GM12874 (cell line): ENCODE measurements around the gene CDIP1.

Experiments used
- TF ChIP-seq, protein P1 (sequence below): IDR thresholded peaks from 2 replicates; pipeline ENCODE4 v1.5.1; 2011; ENCODE audit warnings: low read depth, mild to moderate bottlenecking, control low read depth, low read length, moderate library complexity; ENCODE audit not compliant: insufficient read depth

The CDIP1 gene

DNA sequence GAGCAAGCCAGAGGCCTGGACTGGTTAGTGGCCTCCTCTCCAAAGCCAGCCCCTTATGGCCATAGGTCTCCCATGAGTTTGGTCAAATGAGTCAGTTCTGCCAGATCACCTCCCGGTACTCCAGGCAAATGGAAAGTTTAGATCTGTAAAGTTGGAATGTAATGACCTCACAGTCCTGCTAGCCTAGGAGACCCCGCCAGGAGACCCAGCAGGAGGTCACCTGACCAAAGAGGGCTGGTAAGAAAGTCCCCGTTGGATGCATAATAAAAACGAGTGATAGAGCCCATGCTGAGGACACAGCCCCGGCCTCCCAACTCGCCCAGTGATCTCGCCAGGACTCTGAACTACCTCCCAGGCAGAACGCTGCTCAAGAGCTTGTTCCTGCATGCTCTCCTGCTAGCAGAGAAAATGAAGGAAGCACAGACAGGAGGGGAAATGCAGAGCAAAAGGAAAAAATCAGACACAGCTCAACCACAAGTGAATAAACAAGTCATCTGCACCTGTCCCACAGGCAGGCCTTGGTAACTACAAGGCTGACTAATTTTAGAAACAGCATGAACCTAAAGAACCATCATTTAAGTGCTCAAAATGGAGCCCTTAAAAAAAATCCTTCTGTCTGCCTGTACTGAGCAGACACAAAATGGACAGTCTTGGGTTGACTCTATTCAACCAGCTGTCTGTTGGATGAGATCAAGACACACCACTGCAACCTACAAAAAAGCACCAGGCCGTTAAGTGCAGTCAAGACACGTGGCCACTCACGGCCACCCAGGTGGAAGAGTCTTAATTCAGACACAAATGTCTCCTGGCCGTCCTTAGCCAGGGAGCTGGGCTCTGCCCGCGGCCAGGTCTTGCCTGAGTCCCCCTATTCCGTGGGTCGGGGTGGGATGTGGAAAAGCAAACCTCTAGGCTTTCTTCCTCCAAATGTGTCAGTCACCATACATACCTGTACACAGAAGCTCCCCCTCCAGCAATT is 9.2 kb downstream of the CDIP1 start:
- TF ChIP-seq, protein P1, sequence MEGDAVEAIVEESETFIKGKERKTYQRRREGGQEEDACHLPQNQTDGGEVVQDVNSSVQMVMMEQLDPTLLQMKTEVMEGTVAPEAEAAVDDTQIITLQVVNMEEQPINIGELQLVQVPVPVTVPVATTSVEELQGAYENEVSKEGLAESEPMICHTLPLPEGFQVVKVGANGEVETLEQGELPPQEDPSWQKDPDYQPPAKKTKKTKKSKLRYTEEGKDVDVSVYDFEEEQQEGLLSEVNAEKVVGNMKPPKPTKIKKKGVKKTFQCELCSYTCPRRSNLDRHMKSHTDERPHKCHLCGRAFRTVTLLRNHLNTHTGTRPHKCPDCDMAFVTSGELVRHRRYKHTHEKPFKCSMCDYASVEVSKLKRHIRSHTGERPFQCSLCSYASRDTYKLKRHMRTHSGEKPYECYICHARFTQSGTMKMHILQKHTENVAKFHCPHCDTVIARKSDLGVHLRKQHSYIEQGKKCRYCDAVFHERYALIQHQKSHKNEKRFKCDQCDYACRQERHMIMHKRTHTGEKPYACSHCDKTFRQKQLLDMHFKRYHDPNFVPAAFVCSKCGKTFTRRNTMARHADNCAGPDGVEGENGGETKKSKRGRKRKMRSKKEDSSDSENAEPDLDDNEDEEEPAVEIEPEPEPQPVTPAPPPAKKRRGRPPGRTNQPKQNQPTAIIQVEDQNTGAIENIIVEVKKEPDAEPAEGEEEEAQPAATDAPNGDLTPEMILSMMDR: no peak

DNA sequence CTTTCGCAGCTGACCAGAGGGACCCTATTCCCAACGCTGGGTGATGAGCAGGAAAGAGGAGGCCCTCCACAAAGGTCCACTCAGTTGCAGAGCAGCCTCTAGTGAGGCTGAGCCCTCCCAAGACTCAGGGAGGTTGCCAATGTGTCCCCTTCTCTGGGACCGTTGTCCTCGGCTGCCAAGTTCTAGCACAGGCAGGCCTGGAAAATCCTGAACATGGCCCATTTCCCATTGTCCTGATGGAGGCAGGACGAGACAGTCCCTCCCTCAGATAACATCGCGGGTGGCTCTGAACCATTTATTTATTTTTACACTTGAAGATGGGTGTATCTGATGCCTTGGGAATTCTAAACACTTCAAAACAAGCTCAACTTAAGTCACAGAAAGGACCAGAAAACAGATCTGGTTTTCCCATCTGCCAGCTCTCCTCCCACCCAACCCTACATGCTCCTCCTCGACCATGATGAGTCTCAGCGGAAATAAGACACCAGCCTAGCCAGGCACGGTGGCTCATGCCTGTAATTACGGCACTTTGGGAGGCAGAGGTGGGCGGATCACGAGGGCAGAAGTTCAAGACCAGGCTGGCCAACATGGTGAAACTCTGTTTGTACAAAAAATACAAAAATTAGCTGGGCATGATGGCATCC is 12.8 kb downstream of the CDIP1 start:
- TF ChIP-seq, protein P1: no peak

DNA sequence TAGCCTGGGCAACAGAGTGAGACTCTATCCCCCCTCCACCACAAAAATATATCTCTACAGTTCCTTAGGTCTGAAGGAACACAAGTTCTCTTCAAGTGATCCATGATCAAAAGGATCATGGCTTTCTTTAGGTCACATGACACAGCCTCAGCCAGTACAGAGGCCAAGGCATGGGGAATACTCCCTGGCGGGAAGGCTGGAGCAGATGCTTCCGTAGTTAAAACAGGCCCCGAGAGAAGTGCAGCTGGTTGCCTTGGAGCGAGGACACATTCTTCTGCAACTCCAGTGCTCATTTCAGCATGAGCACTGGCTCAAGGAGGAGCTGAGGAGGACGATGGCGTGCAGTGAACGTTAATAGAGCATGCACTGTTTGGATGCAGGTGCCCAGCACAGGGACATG is 13.5 kb downstream of the CDIP1 start:
- TF ChIP-seq, protein P1: no peak

DNA sequence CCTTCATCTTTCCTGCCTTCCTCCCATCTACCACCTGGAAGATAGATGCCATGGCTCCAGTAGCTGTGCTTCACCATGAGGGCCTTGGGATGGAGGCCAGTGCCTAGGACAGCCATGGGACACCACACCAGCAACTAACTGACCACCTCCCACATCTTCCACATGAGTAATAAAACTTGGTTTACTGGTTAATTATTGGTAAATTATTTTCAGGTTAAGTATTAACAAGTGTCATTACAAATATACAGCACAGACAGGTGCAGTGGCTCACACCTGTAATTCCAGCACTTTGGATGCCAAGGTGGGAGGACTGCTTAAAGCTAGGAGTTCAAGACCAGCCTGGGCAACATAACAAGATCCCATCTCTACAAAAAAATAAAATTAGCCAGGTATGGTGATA is 14.0 kb downstream of the CDIP1 start:
- TF ChIP-seq, protein P1: no peak

DNA sequence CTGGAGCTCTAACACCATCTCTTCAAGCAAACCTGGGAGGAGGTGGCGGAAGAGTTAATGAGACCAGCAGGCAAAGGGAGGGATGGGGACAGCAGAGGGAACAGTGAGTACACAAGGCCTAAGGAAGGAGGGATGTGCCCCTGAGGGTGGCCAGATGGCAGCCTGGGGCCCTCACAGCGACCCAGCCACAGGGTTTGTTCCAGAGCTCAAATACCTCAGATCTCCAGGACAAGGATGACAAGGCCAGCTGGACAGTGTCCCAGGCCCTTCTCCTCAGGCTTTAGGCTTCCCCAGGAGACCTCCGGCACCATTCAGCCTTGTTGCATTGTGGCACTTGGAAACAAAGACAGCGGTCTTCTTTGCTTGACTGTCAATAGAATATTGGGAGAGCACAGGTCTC is 14.9 kb downstream of the CDIP1 start:
- TF ChIP-seq, protein P1: no peak

DNA sequence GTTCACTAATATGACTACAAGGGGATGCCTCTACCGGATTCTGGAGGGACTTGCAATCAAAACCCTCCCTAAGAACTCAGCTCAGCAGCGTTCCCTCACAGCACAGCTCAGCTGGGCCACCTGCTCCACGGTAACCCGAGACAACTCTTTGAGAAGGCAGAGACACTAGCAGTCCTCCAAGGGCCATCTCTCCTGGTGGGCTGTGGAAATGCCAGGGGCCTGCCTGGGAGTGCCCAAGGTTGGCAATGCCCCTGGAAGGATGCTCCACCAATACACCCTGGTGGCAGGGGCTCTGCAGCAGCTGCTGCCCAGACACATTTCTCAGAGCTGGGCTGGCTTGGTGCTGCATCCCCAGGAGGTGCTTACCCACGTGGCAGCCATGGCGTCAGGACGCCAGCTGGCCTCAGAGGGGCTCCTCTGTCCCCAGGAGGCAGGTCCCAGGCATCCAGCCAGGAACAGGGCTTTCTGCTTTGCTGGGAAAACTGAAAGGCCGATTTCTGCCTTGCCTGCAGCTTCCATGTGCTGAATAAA is 16.5 kb downstream of the CDIP1 start:
- TF ChIP-seq, protein P1: no peak

DNA sequence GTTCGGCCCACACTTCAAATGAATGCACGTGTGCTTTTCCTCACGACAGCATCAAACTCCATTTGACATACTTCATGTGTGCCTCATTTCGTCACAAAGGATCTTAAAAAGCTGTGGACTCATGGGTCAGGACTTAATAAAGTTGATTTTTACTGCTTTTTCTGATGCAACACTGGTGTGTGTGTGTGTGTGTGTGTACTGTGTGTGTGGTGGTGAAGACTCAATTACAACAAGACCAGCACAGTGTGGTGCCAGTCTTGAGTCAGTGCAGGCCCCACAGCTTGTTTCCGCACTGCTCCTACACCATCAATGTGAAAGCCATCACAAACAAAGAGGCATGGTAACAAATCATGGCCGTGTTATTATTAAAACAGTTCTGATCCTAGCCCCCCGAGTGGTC is 17.7 kb downstream of the CDIP1 start:
- TF ChIP-seq, protein P1: no peak
